H9 (cell line): ENCODE results near the gene ZNF730. TPM values are rescaled to one million over a fixed set of nuclear protein-coding genes. Genes with fewer than 3 reads are reported as not detected.

Experiments
- DNase-seq: peaks from one replicate; pipeline ENCODE4 v3.0.0-alpha.2; 2017
- H2AFZ ChIP-seq: one replicate; pipeline ENCODE4 v1.6.1; 2013; ENCODE audit warnings: mild to moderate bottlenecking, low read length, control low read depth, moderate library complexity
- H2AK5ac ChIP-seq: 2 replicates; pipeline ENCODE4 v1.6.1; 2013; ENCODE audit warnings: low read length, control low read depth, mixed read lengths; ENCODE audit not compliant: insufficient read length
- H2BK120ac ChIP-seq: one replicate; pipeline ENCODE4 v1.6.1; 2013; ENCODE audit warnings: low read depth, mild to moderate bottlenecking, low read length, control low read depth, inconsistent platforms; ENCODE audit not compliant: poor library complexity, severe bottlenecking
- H2BK12ac ChIP-seq: 2 replicates; pipeline ENCODE4 v1.6.1; 2013; ENCODE audit warnings: low read length, control low read depth, mixed read lengths, low read depth; ENCODE audit not compliant: insufficient read length
- H2BK15ac ChIP-seq: 2 replicates; pipeline ENCODE4 v1.6.1; 2013; ENCODE audit warnings: low read depth, low read length, control low read depth
- H2BK20ac ChIP-seq: one replicate; pipeline ENCODE4 v1.6.1; 2013; ENCODE audit warnings: low read depth, mild to moderate bottlenecking, low read length, control low read depth, inconsistent platforms; ENCODE audit not compliant: poor library complexity, severe bottlenecking
- H2BK5ac ChIP-seq: 2 replicates; pipeline ENCODE4 v1.6.1; 2013; ENCODE audit warnings: low read length, control low read depth, mixed read lengths; ENCODE audit not compliant: insufficient read length
- H3K14ac ChIP-seq: 2 replicates; pipeline ENCODE4 v1.6.1; 2013; ENCODE audit warnings: low read length, control low read depth; ENCODE audit not compliant: insufficient read depth
- H3K18ac ChIP-seq: 2 replicates; pipeline ENCODE4 v1.6.1; 2013; ENCODE audit warnings: low read depth, mild to moderate bottlenecking, mixed read lengths, low read length, control low read depth; ENCODE audit not compliant: insufficient read length
- H3K23ac ChIP-seq: 2 replicates; pipeline ENCODE4 v1.6.1; 2013; ENCODE audit warnings: low read length, control low read depth, mixed read lengths, low read depth; ENCODE audit not compliant: insufficient read length
- H3K23me2 ChIP-seq: 2 replicates; pipeline ENCODE4 v1.6.1; 2013; ENCODE audit warnings: low read depth, mild to moderate bottlenecking, mixed read lengths, low read length, control low read depth; ENCODE audit not compliant: insufficient read length, poor library complexity, severe bottlenecking
- H3K27ac ChIP-seq: 2 replicates; pipeline ENCODE4 v1.5.1; 2013; ENCODE audit warnings: low read length, control low read depth, mixed read lengths, low read depth; ENCODE audit not compliant: insufficient read length
- H3K27me3 ChIP-seq: 2 replicates; pipeline ENCODE4 v1.6.1; 2013; ENCODE audit warnings: low read length, control low read depth, inconsistent platforms; ENCODE audit not compliant: insufficient read depth
- H3K4ac ChIP-seq: 2 replicates; pipeline ENCODE4 v1.6.1; 2013; ENCODE audit warnings: low read depth, mild to moderate bottlenecking, control low read depth, inconsistent platforms, low read length, moderate library complexity
- H3K4me1 ChIP-seq: 2 replicates; pipeline ENCODE4 v1.6.1; 2013; ENCODE audit warnings: low read length, control low read depth, inconsistent platforms; ENCODE audit not compliant: insufficient read depth
- H3K4me2 ChIP-seq: 2 replicates; pipeline ENCODE4 v1.6.1; 2013; ENCODE audit warnings: low read length, control low read depth, mixed read lengths; ENCODE audit not compliant: insufficient read length, insufficient read depth
- H3K56ac ChIP-seq: 2 replicates; pipeline ENCODE4 v1.6.1; 2013; ENCODE audit warnings: low read depth, mild to moderate bottlenecking, mixed read lengths, low read length, control low read depth; ENCODE audit not compliant: insufficient read length
- H3K79me1 ChIP-seq: 2 replicates; pipeline ENCODE4 v1.6.1; 2013; ENCODE audit warnings: low read depth, mild to moderate bottlenecking, moderate library complexity, low read length, control low read depth, inconsistent platforms; ENCODE audit not compliant: insufficient read depth, poor library complexity, severe bottlenecking
- H3K79me2 ChIP-seq: 2 replicates; pipeline ENCODE4 v1.6.1; 2013; ENCODE audit warnings: low read length, control low read depth, inconsistent platforms; ENCODE audit not compliant: insufficient read depth
- H3K9ac ChIP-seq: 2 replicates; pipeline ENCODE4 v1.6.1; 2013; ENCODE audit warnings: low read length, control low read depth, mixed read lengths; ENCODE audit not compliant: insufficient read length; ENCODE audit errors: extremely low read depth
- H3K9me3 ChIP-seq: one replicate; pipeline ENCODE4 v1.6.1; 2013; ENCODE audit warnings: low read depth, low read length, inconsistent platforms; ENCODE audit not compliant: control insufficient read depth
- H3T11ph ChIP-seq: one replicate; pipeline ENCODE4 v1.6.1; 2013; ENCODE audit warnings: mild to moderate bottlenecking, low read length, control low read depth, inconsistent platforms
- H4K20me1 ChIP-seq: one replicate; pipeline ENCODE4 v1.6.1; 2013; ENCODE audit not compliant: control insufficient read depth, insufficient read length, insufficient read depth
- H4K5ac ChIP-seq: 2 replicates; pipeline ENCODE4 v1.6.1; 2013; ENCODE audit warnings: low read depth, mild to moderate bottlenecking, mixed read lengths, low read length, control low read depth; ENCODE audit not compliant: insufficient read length
- H4K8ac ChIP-seq: replicated peaks from 2 replicates; pipeline ENCODE4 v1.6.1; 2013; ENCODE audit warnings: low read length, control low read depth, mixed read lengths, low read depth; ENCODE audit not compliant: insufficient read length
- H4K91ac ChIP-seq: 2 replicates; pipeline ENCODE4 v1.6.1; 2013; ENCODE audit warnings: low read depth, mild to moderate bottlenecking, moderate library complexity, mixed read lengths, low read length, control low read depth; ENCODE audit not compliant: insufficient read length
- H3K27ac Mint-ChIP-seq, 3 experiments: 2 replicates in 2 of 3; 3 replicates in 1 of 3; pipeline ENCODE4 v1.8.0; 2020 to 2021; ENCODE audit warnings: mixed read lengths in 3 of 3, mild to moderate bottlenecking in 1 of 3, moderate library complexity in 1 of 3
- H3K27me3 Mint-ChIP-seq: 2 replicates; pipeline ENCODE4 v1.8.0; 2021; ENCODE audit warnings: low read depth, mild to moderate bottlenecking, moderate library complexity, mixed read lengths
- H3K36me3 Mint-ChIP-seq, 3 experiments: 2 replicates in 2 of 3; 3 replicates in 1 of 3; pipeline ENCODE4 v1.8.0; 2020 to 2021; ENCODE audit warnings: low read depth in 3 of 3, mixed read lengths in 3 of 3; ENCODE audit not compliant: insufficient read depth in 1 of 3
- H3K4me1 Mint-ChIP-seq, 2 experiments: 2 replicates each; pipeline ENCODE4 v1.8.0; 2020; ENCODE audit warnings: mixed read lengths in 2 of 2
- H3K4me3 Mint-ChIP-seq, 2 experiments: 2 replicates in 1 of 2; 3 replicates in 1 of 2; pipeline ENCODE4 v1.8.0; 2020 to 2021; ENCODE audit warnings: mild to moderate bottlenecking in 2 of 2, mixed read lengths in 2 of 2, moderate library complexity in 1 of 2
- H3K9me3 Mint-ChIP-seq, 2 experiments: 2 replicates in 1 of 2; 3 replicates in 1 of 2; pipeline ENCODE4 v1.8.0; 2020; ENCODE audit warnings: mild to moderate bottlenecking in 2 of 2, mixed read lengths in 2 of 2, moderate library complexity in 1 of 2
- CTCF ChIP-seq: fragments of 200-600 bp; sonication (generic); conservative IDR thresholded peaks from 3 replicates; pipeline ENCODE4 v1.8.0; 2021; ENCODE audit warnings: antibody characterized with exemption, mild to moderate bottlenecking
- WGBS: extraction: QIAGEN DNeasy Blood & Tissue Kit; methylation state at CpG from one replicate; pipeline ENCODE4 v1.1.7; 2013; ENCODE audit warnings: missing lambda C conversion rate, low lambda C conversion rate, mixed read lengths; ENCODE audit not compliant: insufficient read length; ENCODE audit errors: extremely low coverage; 5-methylcytosine and 5-hydroxymethylcytosine counted together
- total RNA-seq: library from RNA; stranded (reverse); gene quantifications from 2 replicates; pipeline ENCODE4 v1.2.1, GENCODE V29; 2021

The ZNF730 gene
- total RNA-seq, 1 experiment from 2014 or later: 19.7 TPM

- H3K4me2 ChIP-seq: no peak overlapping the region
- H3K18ac ChIP-seq: no peak overlapping the region
- no peaks in the 10 kb centered on the region; the same call in 1 of the 2 replicates for H3K27me3 Mint-ChIP-seq
- H3K36me3 Mint-ChIP-seq: peaks cover 0 to 3% (median 0%) of the 10 kb centered on the region in 3 experiments; a peak in 3 of 7 replicates
- no peak overlapping the region for H4K8ac ChIP-seq
- no peak overlapping the region for H2BK15ac ChIP-seq
- no peak overlapping the region for H2BK12ac ChIP-seq
- H3K27ac Mint-ChIP-seq: no peak overlapping the region
- no peak overlapping the region for H2BK5ac ChIP-seq
- no peaks in the 10 kb centered on the region for H3K4me1 Mint-ChIP-seq
- TF ChIP-seq CTCF: no peak
- no peaks in the 10 kb centered on the region for H3K79me2 ChIP-seq
- H3K56ac ChIP-seq: no peak overlapping the region
- H3K4ac ChIP-seq: no peak overlapping the region
- no peak overlapping the region for H3T11ph ChIP-seq
- H4K91ac ChIP-seq: no peak overlapping the region
- WGBS: no CpG with 5 or more reads among the region's 9 CpGs
- no peak overlapping the region for H3K9ac ChIP-seq
- H2AFZ ChIP-seq: no peak overlapping the region
- no peak for DNase-seq
- no peaks in the 10 kb centered on the region for H3K27me3 ChIP-seq
- H3K27ac ChIP-seq: no peak overlapping the region
- H2AK5ac ChIP-seq: no peak overlapping the region
- peaks cover 28 to 71% of the 10 kb centered on the region in 2 experiments for H3K9me3 Mint-ChIP-seq
- no peak overlapping the region for H3K14ac ChIP-seq
- no peak overlapping the region for H2BK120ac ChIP-seq
- H3K9me3 ChIP-seq: no peaks in the 10 kb centered on the region
- no peak overlapping the region for H4K5ac ChIP-seq
- no peak overlapping the region for H2BK20ac ChIP-seq
- no peak overlapping the region for H3K23ac ChIP-seq
- no peaks in the 10 kb centered on the region for H4K20me1 ChIP-seq
- no peaks in the 10 kb centered on the region for H3K23me2 ChIP-seq
- no peak overlapping the region for H3K4me3 Mint-ChIP-seq
- H3K4me1 ChIP-seq: no peaks in the 10 kb centered on the region
- H3K79me1 ChIP-seq: no peaks in the 10 kb centered on the region
These were observed 73.5 kb downstream of the ZNF730 start for GRCh38 chr19:23190341-23190740.

Other genes with a start within 250 kb of the ZNF730 start
- not detected in 2 replicates for gene ZNF728, start 113.8 kb upstream of the ZNF730 start, total RNA-seq
- gene ZNF724, start 133.4 kb downstream of the ZNF730 start, total RNA-seq: 52.1 and 56.7 TPM in 2 replicates